GM12801 (cell line): ENCODE measurements around the gene SLC2A10.

ENCODE experiments used
- CTCF ChIP-seq: IDR thresholded peaks from one replicate; pipeline ENCODE4 v1.5.1; 2011; ENCODE audit warnings: control low read depth; ENCODE audit not compliant: insufficient read length; ENCODE audit errors: extremely low read depth

Gene SLC2A10

GRCh38 chr20:46757135-46757534, 47.7 kb downstream of the SLC2A10 start:
- TF ChIP-seq CTCF: no peak

- peak; percentile 84 for TF ChIP-seq CTCF
These were observed 48.6 kb downstream of the SLC2A10 start for GRCh38 chr20:46757754-46758678.

DNA sequence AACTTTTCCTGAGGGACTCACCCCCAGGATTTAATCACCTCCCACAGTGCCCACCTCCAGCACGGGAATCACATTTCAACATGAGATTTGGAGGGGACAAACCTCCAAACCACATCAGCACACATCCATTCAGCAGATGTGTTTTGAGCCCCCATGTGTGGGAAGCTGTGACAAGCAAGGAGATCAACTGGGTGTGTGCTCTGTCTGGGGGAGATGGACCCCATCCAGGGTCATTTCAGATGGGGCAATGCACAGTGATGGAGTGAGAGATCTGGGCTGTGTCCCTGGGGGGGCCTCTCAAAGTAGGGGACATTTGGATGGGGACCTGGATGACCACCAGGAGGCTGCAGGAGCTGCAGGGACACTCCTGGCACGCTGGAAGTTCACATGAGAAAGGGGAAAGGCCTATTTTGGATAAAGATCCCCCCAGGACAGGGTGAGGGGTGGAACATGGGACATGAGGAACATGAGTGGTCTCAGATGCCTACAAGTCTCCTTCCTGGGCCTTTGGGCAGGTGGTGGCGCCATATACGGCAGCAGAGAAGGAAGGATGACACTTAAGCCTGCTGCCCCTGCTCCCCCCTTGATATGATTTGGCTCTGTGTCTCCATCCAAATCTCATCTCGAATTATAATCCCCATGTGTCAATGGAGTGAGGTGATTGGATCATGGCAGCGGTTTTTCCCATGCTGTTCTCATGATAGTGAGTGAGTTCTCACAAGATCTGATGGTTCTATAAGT, 49.6 kb downstream of the SLC2A10 start:
- TF ChIP-seq CTCF: no peak

- no peak for TF ChIP-seq CTCF
These were observed 52.1 kb downstream of the SLC2A10 start for GRCh38 chr20:46761566-46761965.

- TF ChIP-seq CTCF: no peak
These were observed 54.6 kb downstream of the SLC2A10 start for GRCh38 chr20:46764068-46764467.

GRCh38 chr20:46765506-46766120, 56.2 kb downstream of the SLC2A10 start:
- no peak for TF ChIP-seq CTCF

GRCh38 chr20:46767127-46767761, 57.8 kb downstream of the SLC2A10 start:
- TF ChIP-seq CTCF: no peak
